GM10266 (cell line): Measurements from ENCODE around the gene GNPTAB.

Experiments used
- DNase-seq: peaks from one replicate; pipeline ENCODE4 v3.0.0; 2012; ENCODE audit errors: extremely low spot score
- CTCF ChIP-seq: IDR thresholded peaks from 2 replicates; pipeline ENCODE4 v1.5.1; 2012; ENCODE audit warnings: mild to moderate bottlenecking, low read depth; ENCODE audit not compliant: control insufficient read depth, insufficient read depth; ENCODE audit errors: missing control alignments

The GNPTAB gene

GRCh38 chr12:101769865-101770264 is 60.9 kb downstream of the GNPTAB start:
- no peak for DNase-seq
- no peak for TF ChIP-seq CTCF

GRCh38 chr12:101768781-101769180 is 62.0 kb downstream of the GNPTAB start:
- no peak for DNase-seq
- TF ChIP-seq CTCF, result no peak

GRCh38 chr12:101767537-101767936 is 63.2 kb downstream of the GNPTAB start:
- TF ChIP-seq CTCF, result no peak
- no peak for DNase-seq

GRCh38 chr12:101764051-101764792 is 66.5 kb downstream of the GNPTAB start:
- no peak for DNase-seq
- TF ChIP-seq CTCF, result no peak

DNA sequence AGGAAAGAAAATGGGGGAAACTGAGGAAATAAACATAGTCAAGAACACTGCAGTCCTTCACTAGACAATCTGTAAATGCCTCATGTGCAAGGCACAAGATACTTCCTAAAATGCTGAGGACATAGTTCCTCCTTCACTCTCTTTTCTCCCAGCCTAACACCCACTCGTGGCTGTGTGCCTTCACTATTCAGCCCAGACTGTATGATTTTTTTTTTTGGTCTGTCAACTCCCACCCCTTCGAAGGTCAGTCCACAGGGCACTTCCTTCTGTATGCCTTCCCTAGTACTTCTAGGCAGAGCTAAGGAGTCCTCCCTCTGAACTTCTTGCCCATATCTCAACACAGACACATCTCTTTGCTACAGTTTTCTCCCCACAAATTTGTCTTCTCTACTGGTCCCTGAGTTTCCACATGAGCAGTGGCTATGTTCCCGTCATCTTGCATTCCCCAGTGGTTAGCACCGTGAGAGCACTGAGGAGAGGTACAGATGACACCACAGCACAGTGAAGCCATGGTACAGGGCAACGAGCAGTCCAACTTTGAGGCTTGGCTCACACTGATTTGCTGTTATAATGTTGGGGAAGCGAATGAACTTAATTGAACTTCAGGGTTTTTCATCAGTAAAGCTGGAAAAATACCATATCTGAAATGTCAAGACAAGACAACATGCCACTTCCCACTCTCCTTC is 67.4 kb downstream of the GNPTAB start:
- no peak for DNase-seq

GRCh38 chr12:101761781-101762180 is 69.0 kb downstream of the GNPTAB start:
- no peak for TF ChIP-seq CTCF
- DNase-seq, result no peak

More for the DNA sequence above, 67.4 kb downstream of the GNPTAB start:
- TF ChIP-seq CTCF, result no peak

DNA sequence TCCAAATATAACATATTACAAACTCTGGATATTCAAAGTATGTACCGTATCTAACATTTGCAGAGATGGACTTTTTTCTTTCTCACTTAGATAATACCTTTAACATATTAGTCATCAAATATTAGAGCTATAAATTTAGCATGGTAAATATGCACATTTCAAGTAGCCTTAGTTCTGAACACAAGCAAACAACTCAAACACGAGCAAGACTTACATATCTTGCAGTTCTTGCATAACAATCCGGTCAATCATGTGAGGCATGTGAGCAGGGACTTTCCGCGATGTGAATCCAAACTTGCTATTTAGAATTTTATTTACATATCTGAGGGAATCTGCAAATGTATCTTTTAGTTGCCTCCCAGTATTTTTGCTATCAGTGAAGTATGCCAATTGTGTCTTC is 69.4 kb downstream of the GNPTAB start:
- DNase-seq, result no peak
- no peak for TF ChIP-seq CTCF
